NB4 (cell line): ENCODE data around the gene CDH9.

ENCODE experiments used
- CTCF ChIP-seq: IDR thresholded peaks from one replicate; pipeline ENCODE4 v1.5.1; 2012; ENCODE audit warnings: low read depth, low read length
- MYC ChIP-seq: IDR thresholded peaks from 2 replicates; pipeline ENCODE4 v1.6.1; 2011; ENCODE audit warnings: low read depth, low read length
- POLR2A ChIP-seq: IDR thresholded peaks from 2 replicates; pipeline ENCODE4 v1.6.1; 2011; ENCODE audit warnings: mild to moderate bottlenecking; ENCODE audit not compliant: insufficient read length; ENCODE audit errors: extremely low read depth

GRCh38 chr5:26921439-26921838 lies 116.9 kb downstream of the CDH9 start:
- TF ChIP-seq POLR2A (no peak), CTCF (no peak), MYC (no peak)
